Ishikawa (cell line): ENCODE results near the gene SLIT3.

Experiments used
- CEBPB ChIP-seq: IDR thresholded peaks from 2 replicates; pipeline ENCODE4 v1.6.1; 2012
- CREB1 ChIP-seq: IDR thresholded peaks from 2 replicates; pipeline ENCODE4 v1.6.1; 2012; ENCODE audit warnings: low read depth
- EGR1 ChIP-seq: IDR thresholded peaks from 2 replicates; pipeline ENCODE4 v1.6.1; 2012
- EP300 ChIP-seq: IDR thresholded peaks from 2 replicates; pipeline ENCODE4 v1.6.1; 2012; ENCODE audit warnings: borderline replicate concordance
- FOXM1 ChIP-seq: IDR thresholded peaks from 2 replicates; pipeline ENCODE4 v1.6.1; 2012; ENCODE audit warnings: low read depth, borderline replicate concordance
- NFIC ChIP-seq: IDR thresholded peaks from 2 replicates; pipeline ENCODE4 v1.6.1; 2012
- RAD21 ChIP-seq: IDR thresholded peaks from 2 replicates; pipeline ENCODE4 v1.6.1; 2012; ENCODE audit warnings: low read depth
- TAF1 ChIP-seq: IDR thresholded peaks from 2 replicates; pipeline ENCODE4 v1.6.1; 2012; ENCODE audit warnings: low read depth, mild to moderate bottlenecking
- TCF12 ChIP-seq: IDR thresholded peaks from 2 replicates; pipeline ENCODE4 v1.6.1; 2012; ENCODE audit warnings: low read depth
- TEAD4 ChIP-seq: IDR thresholded peaks from 2 replicates; pipeline ENCODE4 v1.6.1; 2012
- YY1 ChIP-seq: IDR thresholded peaks from 2 replicates; pipeline ENCODE4 v1.6.1; 2012; ENCODE audit warnings: low read depth
- ZBTB7A ChIP-seq: IDR thresholded peaks from 2 replicates; pipeline ENCODE4 v1.6.1; 2012; ENCODE audit warnings: low read depth
- TF ChIP-seq, protein P1 (sequence below): IDR thresholded peaks from 2 replicates; pipeline ENCODE4 v1.6.1; 2012
- TF ChIP-seq, protein P2 (sequence below): IDR thresholded peaks from 2 replicates; pipeline ENCODE4 v1.6.1; 2012
- TF ChIP-seq, protein P3 (sequence below): IDR thresholded peaks from 2 replicates; pipeline ENCODE4 v1.6.1; 2012; ENCODE audit warnings: low read depth, mild to moderate bottlenecking

Gene SLIT3

DNA sequence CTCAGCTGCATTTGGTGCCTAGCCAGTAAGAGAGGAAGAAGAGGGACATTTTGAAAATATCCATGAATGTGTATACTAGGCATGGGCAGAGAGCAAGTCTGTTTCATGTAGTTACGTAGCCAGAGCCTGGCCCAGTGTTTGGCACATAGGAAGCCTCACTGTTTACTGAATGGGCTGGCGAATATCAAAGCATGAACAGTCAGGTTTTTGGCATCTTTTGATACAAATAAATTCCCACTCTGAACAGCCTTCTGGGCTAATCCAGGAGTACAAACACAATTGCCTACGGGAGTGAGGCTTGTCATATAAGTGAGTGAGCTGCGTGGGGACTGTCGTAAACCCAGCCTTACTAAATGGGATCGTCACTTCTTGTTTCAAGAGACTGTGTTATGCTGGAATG is 468.6 kb downstream of the SLIT3 start:
- no peak for TF ChIP-seq TAF1

DNA sequence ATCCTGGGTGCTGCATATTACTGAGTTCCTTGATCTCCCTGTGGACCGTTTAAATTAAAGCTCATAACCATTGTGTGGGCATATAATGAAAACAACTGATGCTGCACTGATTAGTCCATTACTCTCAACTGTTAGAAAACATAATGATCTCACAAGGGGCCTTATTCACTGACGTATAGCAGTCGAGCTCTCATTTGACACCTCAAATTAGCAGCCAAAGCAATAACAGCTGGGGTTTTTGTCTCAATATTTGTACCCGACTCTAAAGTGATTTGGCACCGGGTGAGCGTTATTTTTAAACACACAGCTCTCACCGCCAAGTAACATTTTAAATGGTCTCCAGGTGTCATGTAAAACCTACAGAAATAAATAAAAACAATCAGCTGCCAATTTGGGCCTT is 469.6 kb downstream of the SLIT3 start:
- TF ChIP-seq CEBPB (no peak), TCF12 (no peak), NFIC (no peak), FOXM1 (no peak), CREB1 (no peak), YY1 (no peak), EP300 (no peak), TEAD4 (no peak), TAF1 (no peak)
- TF ChIP-seq, protein P1, sequence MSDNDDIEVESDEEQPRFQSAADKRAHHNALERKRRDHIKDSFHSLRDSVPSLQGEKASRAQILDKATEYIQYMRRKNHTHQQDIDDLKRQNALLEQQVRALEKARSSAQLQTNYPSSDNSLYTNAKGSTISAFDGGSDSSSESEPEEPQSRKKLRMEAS, result no peak

DNA sequence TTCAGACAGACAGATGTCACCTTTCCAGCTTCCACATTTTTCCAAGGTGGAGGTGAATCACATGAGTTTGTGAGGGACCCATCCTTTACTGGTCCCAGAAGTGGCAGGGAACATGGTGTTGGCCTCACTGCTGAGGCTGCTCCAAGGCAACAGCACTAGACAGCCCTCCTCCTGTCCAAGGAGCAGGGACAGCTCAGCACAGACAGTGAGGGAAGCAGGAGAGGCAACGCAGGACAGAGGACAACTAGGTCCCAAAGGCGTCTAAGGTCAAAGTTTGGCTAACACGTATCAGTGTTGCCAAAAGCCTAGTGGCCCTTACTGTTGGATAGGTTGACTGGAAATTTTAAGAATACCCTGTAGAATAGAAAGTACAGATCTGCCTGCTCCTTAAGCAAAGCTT is 470.1 kb downstream of the SLIT3 start:
- TF ChIP-seq CREB1 (no peak), EGR1 (no peak), NFIC (no peak), CEBPB (no peak), RAD21 (no peak), TAF1 (no peak), TEAD4 (no peak)
- TF ChIP-seq, protein P1, result no peak

DNA sequence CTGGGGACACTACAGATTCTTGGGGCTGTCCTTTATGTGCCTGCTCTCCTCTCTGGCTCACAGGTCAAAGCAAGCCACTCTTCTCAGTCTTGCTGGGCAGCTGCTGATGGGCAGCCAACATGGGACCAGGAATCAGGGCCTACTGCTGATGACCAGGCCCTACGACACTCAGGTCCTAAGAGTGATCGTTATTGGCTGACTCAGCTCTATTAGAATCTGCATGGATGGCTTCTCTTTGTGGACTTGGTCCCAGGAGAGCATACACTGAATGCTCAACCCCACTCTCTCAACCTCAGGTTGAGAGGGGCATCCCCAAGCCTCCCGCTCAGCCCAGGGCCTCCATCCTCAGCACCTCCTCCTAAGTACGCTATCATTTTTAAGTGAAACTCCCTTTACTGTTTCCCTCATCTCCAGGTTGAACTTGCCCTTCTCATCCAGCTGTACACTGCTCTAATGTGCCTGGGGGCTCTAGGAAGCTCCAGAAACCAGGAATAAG is 471.0 kb downstream of the SLIT3 start:
- TF ChIP-seq CREB1 (no peak), FOXM1 (no peak), YY1 (no peak)

DNA sequence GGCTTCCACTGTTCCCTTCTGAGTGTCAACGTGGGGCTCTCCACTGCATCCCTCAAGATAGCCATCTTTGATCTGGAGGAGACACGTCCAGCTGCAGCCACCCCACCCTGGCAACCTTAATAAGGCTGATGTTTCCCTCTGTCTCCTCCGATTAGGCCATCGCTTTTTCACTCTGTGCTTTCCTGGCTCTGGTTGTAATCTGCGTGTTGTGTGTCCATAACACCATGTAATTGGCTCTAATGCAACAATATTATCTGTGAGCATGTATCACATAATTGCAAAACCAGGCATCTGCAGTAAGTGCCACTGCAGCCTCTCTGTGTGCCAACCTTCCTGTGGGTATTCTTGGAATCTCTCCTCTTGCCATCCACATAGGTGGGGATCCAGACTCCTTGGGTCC is 471.9 kb downstream of the SLIT3 start:
- TF ChIP-seq FOXM1 (no peak), RAD21 (no peak), TCF12 (no peak), EGR1 (no peak), NFIC (no peak), TEAD4 (no peak), CREB1 (no peak), EP300 (no peak), YY1 (no peak), TAF1 (no peak)
- TF ChIP-seq, protein P1, result no peak
- TF ChIP-seq, protein P2, sequence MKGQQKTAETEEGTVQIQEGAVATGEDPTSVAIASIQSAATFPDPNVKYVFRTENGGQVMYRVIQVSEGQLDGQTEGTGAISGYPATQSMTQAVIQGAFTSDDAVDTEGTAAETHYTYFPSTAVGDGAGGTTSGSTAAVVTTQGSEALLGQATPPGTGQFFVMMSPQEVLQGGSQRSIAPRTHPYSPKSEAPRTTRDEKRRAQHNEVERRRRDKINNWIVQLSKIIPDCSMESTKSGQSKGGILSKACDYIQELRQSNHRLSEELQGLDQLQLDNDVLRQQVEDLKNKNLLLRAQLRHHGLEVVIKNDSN, result no peak

DNA sequence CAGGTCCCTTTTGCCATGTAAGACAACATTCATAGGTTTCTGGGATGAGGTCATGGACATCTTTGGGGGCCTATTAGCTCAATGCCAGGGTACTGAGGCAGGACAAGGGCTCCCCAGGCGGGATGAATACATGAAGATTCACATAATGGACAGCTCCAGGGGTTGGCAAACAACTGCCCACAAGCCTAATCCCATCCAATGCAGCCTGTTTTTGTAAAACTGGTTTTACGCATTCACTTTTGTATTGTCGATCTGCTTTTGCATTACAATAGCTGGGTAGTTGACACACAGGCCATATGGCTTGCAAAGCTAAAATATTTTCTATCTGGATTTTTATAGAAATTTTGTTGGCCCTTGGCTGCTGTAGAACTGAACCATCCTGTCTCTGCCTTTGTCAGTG is 473.3 kb downstream of the SLIT3 start:
- TF ChIP-seq TCF12 (no peak), FOXM1 (no peak), TEAD4 (no peak), RAD21 (no peak), YY1 (no peak)
- TF ChIP-seq, protein P1, result no peak
- TF ChIP-seq, protein P3, sequence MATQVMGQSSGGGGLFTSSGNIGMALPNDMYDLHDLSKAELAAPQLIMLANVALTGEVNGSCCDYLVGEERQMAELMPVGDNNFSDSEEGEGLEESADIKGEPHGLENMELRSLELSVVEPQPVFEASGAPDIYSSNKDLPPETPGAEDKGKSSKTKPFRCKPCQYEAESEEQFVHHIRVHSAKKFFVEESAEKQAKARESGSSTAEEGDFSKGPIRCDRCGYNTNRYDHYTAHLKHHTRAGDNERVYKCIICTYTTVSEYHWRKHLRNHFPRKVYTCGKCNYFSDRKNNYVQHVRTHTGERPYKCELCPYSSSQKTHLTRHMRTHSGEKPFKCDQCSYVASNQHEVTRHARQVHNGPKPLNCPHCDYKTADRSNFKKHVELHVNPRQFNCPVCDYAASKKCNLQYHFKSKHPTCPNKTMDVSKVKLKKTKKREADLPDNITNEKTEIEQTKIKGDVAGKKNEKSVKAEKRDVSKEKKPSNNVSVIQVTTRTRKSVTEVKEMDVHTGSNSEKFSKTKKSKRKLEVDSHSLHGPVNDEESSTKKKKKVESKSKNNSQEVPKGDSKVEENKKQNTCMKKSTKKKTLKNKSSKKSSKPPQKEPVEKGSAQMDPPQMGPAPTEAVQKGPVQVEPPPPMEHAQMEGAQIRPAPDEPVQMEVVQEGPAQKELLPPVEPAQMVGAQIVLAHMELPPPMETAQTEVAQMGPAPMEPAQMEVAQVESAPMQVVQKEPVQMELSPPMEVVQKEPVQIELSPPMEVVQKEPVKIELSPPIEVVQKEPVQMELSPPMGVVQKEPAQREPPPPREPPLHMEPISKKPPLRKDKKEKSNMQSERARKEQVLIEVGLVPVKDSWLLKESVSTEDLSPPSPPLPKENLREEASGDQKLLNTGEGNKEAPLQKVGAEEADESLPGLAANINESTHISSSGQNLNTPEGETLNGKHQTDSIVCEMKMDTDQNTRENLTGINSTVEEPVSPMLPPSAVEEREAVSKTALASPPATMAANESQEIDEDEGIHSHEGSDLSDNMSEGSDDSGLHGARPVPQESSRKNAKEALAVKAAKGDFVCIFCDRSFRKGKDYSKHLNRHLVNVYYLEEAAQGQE, result no peak

DNA sequence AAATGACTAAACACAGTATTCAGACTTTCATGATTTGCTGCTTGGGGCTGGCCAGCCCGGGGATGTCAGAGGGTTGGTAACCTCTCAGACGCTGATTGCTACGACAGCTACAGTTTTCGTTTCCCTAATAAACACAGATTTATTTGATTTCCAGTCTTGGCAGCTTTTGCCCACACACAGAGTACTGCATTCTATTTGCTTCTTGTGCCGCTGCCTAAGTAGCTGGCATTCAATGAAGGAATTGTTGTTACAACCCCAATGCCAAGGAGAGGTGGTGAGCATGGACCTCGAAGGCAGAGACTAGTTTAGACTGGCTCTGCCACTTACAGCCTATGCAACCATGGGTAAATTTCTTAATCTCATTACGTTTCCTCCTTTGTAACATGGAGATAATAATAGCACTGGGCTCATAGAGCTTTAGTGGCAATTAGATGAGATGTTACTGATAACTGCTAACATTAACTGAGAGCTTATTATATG is 474.7 kb downstream of the SLIT3 start:
- TF ChIP-seq EGR1 (no peak), YY1 (no peak), ZBTB7A (no peak), CREB1 (no peak), EP300 (no peak), RAD21 (no peak), FOXM1 (no peak), TAF1 (no peak), NFIC (no peak), TCF12 (no peak), TEAD4 (no peak), CEBPB (no peak)
- TF ChIP-seq, protein P3, result no peak
- TF ChIP-seq, protein P1, result no peak
- TF ChIP-seq, protein P2, result no peak
